ENCODE data around the gene TMEM253. TPM values are rescaled to one million over a fixed set of nuclear protein-coding genes. Genes with fewer than 3 reads are reported as not detected.

The TMEM253 gene
- total RNA-seq, 1 donor from 2014 or later, result 1.4 TPM

DNA sequence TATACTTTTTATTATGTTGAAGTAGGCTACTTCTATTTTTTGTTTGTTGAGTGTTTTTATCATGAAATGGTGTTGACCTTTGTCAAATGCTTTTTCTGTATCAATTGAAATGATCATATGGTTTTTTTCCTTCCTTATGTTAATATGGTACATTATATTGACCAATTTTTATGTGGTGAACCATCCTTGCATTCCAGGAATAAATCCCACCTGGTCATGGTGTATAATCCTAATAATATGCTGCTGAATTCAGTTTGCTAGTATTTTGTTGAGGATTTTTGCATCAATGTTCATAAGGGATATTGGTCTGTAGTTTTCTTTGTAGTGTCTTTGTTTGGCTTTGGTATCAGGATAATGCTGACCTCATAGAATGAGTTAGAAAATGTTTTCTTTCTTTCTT is 44.6 kb downstream of the TMEM253 start:
- Histone ChIP-seq H3K27me3 (ENCODE audit: insufficient read depth, low read length) (no peaks in the 10 kb centered on the region), H3K9ac (ENCODE audit: low read length) (no peak overlapping the region), H3K36me3 (ENCODE audit: insufficient read depth, low read length) (no peaks in the 10 kb centered on the region), H3K9me3 (ENCODE audit: insufficient read depth, low read depth, low read length) (no peaks in the 10 kb centered on the region), H3K27ac (ENCODE audit: low read depth, low read length) (no peak overlapping the region), H3K79me2 (ENCODE audit: insufficient read depth, low read length) (no peaks in the 10 kb centered on the region), H3K4me2 (ENCODE audit: low read length) (no peak overlapping the region), H3K4me1 (ENCODE audit: insufficient read depth, low read length) (no peaks in the 10 kb centered on the region), H3K4me3 (ENCODE audit: insufficient read depth, low read depth, low read length) (no peak overlapping the region), H4K20me1 (ENCODE audit: insufficient read depth, low read length) (no peaks in the 10 kb centered on the region), H2AFZ (ENCODE audit: low read depth, low read length) (no peak overlapping the region)
- H3K9me3 Mint-ChIP-seq (ENCODE audit: unreplicated experiment), result peaks cover 17% of the 10 kb centered on the region
- H3K36me3 Mint-ChIP-seq (ENCODE audit: low read depth, unreplicated experiment), result no peaks in the 10 kb centered on the region
- H3K27me3 Mint-ChIP-seq (ENCODE audit: low read depth, unreplicated experiment), result no peaks in the 10 kb centered on the region
- FAIRE-seq (no peak), DNase-seq (ENCODE audit: low read depth) (no peak)
- no peaks in the 10 kb centered on the region for H3K4me1 Mint-ChIP-seq (ENCODE audit: low read depth, unreplicated experiment)
- TF ChIP-seq, protein P1, sequence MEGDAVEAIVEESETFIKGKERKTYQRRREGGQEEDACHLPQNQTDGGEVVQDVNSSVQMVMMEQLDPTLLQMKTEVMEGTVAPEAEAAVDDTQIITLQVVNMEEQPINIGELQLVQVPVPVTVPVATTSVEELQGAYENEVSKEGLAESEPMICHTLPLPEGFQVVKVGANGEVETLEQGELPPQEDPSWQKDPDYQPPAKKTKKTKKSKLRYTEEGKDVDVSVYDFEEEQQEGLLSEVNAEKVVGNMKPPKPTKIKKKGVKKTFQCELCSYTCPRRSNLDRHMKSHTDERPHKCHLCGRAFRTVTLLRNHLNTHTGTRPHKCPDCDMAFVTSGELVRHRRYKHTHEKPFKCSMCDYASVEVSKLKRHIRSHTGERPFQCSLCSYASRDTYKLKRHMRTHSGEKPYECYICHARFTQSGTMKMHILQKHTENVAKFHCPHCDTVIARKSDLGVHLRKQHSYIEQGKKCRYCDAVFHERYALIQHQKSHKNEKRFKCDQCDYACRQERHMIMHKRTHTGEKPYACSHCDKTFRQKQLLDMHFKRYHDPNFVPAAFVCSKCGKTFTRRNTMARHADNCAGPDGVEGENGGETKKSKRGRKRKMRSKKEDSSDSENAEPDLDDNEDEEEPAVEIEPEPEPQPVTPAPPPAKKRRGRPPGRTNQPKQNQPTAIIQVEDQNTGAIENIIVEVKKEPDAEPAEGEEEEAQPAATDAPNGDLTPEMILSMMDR (IDR thresholded peaks at IDR 0.05; ENCODE audit: insufficient read depth, low read depth, low read length), result no peak
- no peak overlapping the region for H3K27ac Mint-ChIP-seq (ENCODE audit: unreplicated experiment)
- H3K4me3 Mint-ChIP-seq (ENCODE audit: unreplicated experiment), result no peak overlapping the region

DNA sequence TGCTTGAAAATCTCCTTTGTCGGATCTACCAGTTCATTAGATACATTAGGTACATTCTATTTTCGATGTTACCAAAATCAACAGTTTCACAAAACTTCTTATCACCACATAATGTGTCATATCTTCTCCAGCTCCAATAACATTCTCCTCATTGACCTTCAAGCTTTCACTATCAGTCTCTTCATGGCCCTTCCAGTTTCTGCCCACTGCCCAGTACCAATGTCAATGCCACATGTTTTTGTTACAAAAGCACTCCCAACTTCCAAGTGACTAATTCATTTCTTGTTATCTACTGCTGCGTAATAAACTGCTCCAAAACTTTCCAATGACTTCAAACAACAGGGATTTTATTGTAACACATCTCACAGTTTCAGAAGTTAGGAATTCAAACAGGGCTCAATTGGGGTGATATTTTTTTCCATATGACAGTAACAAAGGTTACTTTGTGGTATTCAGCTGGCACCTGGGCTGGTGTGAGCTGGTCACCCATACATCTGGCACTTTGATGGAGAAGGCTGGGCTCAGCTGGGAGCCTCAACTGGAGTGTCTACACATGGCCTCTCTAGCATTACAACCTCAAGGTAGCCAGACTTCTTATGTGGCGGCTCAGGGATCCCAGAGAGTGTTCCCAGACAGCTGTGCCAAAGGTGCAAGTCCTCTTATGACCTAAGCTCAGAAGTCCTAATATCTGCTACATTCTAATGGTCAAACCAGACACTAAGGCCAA is 48.9 kb downstream of the TMEM253 start:
- no peaks in the 10 kb centered on the region for H3K79me2 ChIP-seq (ENCODE audit: insufficient read depth, low read length)
- H2AFZ ChIP-seq (ENCODE audit: low read depth, low read length), result no peak overlapping the region
- H3K36me3 ChIP-seq (ENCODE audit: insufficient read depth, low read length), result no peaks in the 10 kb centered on the region
- H3K4me3 ChIP-seq (ENCODE audit: insufficient read depth, low read depth, low read length), result no peak overlapping the region
- H3K27ac ChIP-seq (ENCODE audit: low read depth, low read length), result no peak overlapping the region
- H3K9me3 ChIP-seq (ENCODE audit: insufficient read depth, low read depth, low read length), result no peaks in the 10 kb centered on the region
- Mint-ChIP-seq H3K27ac (ENCODE audit: unreplicated experiment) (no peak overlapping the region), H3K36me3 (ENCODE audit: low read depth, unreplicated experiment) (no peaks in the 10 kb centered on the region), H3K9me3 (ENCODE audit: unreplicated experiment) (peaks cover 12% of the 10 kb centered on the region), H3K4me1 (ENCODE audit: low read depth, unreplicated experiment) (no peaks in the 10 kb centered on the region), H3K27me3 (ENCODE audit: low read depth, unreplicated experiment) (peaks cover 6% of the 10 kb centered on the region), H3K4me3 (ENCODE audit: unreplicated experiment) (no peak overlapping the region)
- no peak for FAIRE-seq
- H3K9ac ChIP-seq (ENCODE audit: low read length), result no peak overlapping the region
- DNase-seq (ENCODE audit: low read depth), result no peak
- TF ChIP-seq EZH2 (IDR thresholded peaks at IDR 0.05; ENCODE audit: insufficient read depth, low read length), result no peak
- TF ChIP-seq, protein P1 (IDR thresholded peaks at IDR 0.05; ENCODE audit: insufficient read depth, low read depth, low read length), result no peak
- H3K27me3 ChIP-seq (ENCODE audit: insufficient read depth, low read length), result peaks cover under 1% of the 10 kb centered on the region
- no peaks in the 10 kb centered on the region for H3K4me1 ChIP-seq (ENCODE audit: insufficient read depth, low read length)
- H4K20me1 ChIP-seq (ENCODE audit: insufficient read depth, low read length), result no peaks in the 10 kb centered on the region
- H3K4me2 ChIP-seq (ENCODE audit: low read length), result no peak overlapping the region

Other genes starting within 250 kb of the TMEM253 start
- not detected in 2 replicates for gene RNASE3, start 209.7 kb upstream of the TMEM253 start, total RNA-seq
- gene RNASE2, start 145.6 kb upstream of the TMEM253 start, total RNA-seq, result not detected in 2 replicates
- 45.1 and 49.0 TPM in 2 replicates for gene METTL17, start 111.1 kb upstream of the TMEM253 start, total RNA-seq
- gene SLC39A2, start 101.8 kb upstream of the TMEM253 start, total RNA-seq, result 0.30 TPM in 1 of 2 replicates, not detected in the other
- 11.8 and 12.6 TPM in 2 replicates for gene NDRG2, start 76.0 kb upstream of the TMEM253 start, total RNA-seq
- not detected in 2 replicates for gene TPPP2, start 70.8 kb upstream of the TMEM253 start, total RNA-seq
- gene RNASE13, start 66.3 kb upstream of the TMEM253 start, total RNA-seq, result not detected in 2 replicates
- 0.19 TPM in 1 of 2 replicates, not detected in the other for gene RNASE7, start 58.7 kb upstream of the TMEM253 start, total RNA-seq
- not detected in 2 replicates for gene RNASE8, start 43.2 kb upstream of the TMEM253 start, total RNA-seq
- 99.9 and 129 TPM in 2 replicates for gene ARHGEF40, start 30.8 kb upstream of the TMEM253 start, total RNA-seq
- 24.2 and 31.9 TPM in 2 replicates for gene ZNF219, start 2.4 kb upstream of the TMEM253 start, total RNA-seq
- gene OR5AU1, start 55.0 kb downstream of the TMEM253 start, total RNA-seq, result not detected in 2 replicates
- 525 and 536 TPM in 2 replicates for gene HNRNPC, start 168.4 kb downstream of the TMEM253 start, total RNA-seq
- not detected in 2 replicates for gene RPGRIP1, start 179.0 kb downstream of the TMEM253 start, total RNA-seq

Data from astrocyte (in vitro differentiated cells and primary cell).